ENCODE results near the gene PTPN4.
"Not testable (repeated sequence)": the region's sequence is repeated elsewhere in the genome, so short reads cannot be mapped to it uniquely, and the experiment has no call there.

Gene PTPN4

DNA sequence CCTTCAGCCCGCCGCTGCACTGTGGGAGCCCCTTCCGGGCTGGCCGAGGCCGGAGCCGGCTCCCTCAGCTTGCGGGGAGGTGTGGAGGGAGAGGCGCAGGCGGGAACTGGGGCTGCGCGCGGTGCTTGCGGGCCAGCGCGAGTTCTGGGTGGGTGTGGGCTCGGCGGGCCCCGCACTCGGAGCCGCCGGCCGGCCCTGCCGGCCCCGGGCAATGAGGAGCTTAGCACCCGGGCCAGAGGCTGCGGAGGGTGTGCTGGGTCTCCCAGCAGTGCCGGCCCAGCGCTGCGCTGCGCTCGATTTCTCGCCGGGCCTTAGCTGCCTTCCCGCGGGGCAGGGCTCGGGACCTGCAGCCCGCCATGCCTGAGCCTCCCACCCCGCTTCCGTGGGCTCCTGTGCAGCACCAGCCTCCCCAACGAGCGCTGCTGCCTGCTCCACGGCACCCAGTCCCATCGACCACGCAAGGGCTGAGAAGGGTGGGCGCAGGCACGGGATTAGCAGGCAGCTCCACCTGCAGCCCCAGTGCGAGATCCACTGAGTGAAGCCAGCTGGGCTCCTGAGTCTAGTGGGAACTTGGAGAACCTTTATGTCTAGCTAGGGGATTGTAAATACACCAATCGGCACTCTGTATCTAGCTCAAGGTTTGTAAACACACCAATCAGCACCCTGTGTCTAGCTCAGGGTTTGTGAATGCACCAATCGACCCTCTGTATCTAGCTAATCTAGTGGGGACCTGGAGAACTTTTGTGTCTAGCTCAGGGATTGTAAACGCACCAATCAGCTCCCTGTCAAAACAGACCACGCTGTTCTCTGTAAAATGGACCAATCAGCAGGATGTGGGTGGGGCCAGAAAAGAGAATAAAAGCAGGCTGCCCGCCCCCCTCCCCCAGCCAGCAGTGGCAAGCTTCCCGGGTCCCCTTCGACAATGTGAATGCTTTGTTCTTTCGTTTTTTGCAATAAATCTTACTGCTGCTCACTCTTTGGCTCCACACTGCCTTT lies 237.5 kb downstream of the PTPN4 start:
- not testable (repeated sequence) for H3K27ac ChIP-seq; DNase-seq (ENCODE audit: low read depth, low spot score)

DNA sequence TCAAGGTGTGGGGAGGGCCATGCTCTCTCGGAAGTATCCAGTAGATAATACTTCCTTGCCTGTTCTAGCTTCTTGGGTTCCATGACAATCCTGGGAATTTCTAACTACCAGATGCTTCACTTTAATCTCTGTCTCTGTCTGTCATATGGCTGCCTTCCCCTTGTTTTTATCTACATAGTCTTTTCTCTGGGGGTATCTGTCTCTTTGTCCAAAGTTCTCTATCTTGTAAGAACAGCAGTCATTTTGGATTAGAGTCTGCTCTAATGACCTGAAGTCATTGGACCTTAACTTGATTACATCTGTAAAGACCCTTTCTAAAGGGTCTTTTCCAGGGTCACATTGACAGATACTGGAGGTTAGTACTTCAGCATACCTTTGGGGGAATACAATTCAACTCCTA lies 241.7 kb downstream of the PTPN4 start:
- DNase-seq (ENCODE audit: low read depth, low spot score): no peak
- no peak overlapping the region for H3K27ac ChIP-seq

GRCh38 chr2:120004254-120004653 lies 244.5 kb downstream of the PTPN4 start:
- DNase-seq (ENCODE audit: low read depth, low spot score): no peak
- no peak overlapping the region for H3K27ac ChIP-seq

GRCh38 chr2:120005834-120006521 lies 246.3 kb downstream of the PTPN4 start:
- H3K27ac ChIP-seq: peak overlapping the region; percentile 49
- peak; percentile 75 for DNase-seq (ENCODE audit: low read depth, low spot score)

- no peak overlapping the region for H3K27ac ChIP-seq
Observed at GRCh38 chr2:120007851-120008250, 248.1 kb downstream of the PTPN4 start.

GRCh38 chr2:120012363-120012762 lies 252.6 kb downstream of the PTPN4 start:
- peak overlapping the region; percentile 68 for H3K27ac ChIP-seq

More at GRCh38 chr2:120007851-120008250, 248.1 kb downstream of the PTPN4 start:
- no peak for DNase-seq (ENCODE audit: low read depth, low spot score)

DNA sequence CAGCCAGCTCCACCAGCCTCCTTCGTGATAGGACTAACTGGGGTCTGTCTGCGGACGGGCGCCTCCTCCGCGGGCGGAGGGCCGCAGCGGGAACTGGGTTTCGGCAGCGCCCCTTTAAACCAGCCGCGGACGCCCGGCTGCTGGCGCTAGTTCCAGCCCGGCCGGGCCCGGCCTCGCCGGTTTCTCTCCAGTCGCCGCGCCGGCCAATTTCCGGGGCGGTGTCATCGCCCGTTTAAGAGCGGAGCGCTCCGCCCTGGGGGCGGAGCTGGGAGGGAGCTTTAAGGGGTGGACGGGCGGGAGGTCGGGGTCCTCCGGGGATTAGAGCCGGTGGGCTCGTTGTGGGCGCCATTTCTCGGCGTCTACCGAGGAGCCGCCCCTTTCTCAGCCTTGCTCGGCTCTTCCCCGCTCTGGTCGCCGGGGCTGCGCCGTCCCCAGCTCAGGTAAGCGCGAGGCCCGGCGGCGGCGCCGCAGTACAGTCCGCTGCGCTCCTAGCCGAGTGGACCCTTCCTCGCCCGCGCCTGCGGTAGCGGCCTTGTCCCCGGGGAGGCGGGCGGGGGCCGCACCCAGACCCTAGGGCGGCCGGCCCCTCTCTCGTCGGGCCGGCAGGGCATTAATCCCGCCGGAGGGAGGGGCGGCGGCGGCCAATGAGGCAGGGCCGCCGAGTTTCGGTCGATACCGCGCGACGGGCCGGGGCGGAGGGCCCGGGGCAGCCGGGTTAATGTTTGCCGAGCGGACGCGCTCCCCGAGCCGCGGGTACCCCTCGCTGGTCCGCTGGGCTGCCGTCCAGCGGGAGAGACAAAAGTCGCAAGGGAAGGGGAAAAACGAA lies 253.3 kb downstream of the PTPN4 start, which contains the start of gene EPB41L5:
Gene EPB41L5 (plus strand): TSS at position 307 of the 826 bp plus-strand sequence. CDS start 6,008 bp downstream, outside the sequence.
- peak within 1 kb of the TSS; percentile 68 for H3K27ac ChIP-seq
- DNase-seq (ENCODE audit: low read depth, low spot score): peak; percentile 51

More at GRCh38 chr2:120012363-120012762, 252.6 kb downstream of the PTPN4 start:
- no peak for DNase-seq (ENCODE audit: low read depth, low spot score)

DNA sequence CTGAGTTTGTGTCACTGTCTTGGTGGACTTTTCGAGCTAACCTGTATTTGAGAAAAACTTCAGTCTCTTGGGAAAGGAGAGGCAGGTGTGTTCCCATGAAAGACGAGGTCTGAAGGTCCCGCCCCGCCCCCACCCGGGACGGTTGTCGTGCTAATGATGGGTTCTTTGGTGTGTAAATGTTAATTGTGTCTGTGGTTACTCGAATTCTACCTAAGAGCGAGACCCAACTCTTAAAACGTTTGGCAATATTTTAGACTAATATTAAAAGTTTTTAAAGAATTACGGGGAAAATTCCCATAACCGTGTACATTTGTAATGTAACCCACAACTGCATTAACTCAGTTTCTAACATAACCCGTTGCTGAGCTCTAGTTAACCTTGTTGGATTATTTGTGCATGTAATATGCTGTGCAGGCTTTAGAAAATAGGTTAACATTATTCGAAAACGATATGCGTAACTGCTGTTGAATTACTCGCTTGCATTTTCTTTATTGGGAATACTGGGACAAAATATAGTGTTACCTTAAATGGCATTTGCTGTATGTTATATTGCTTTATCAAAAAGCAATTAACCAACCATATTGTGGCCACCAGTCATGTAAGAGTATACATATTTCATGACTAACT lies 254.0 kb downstream of the PTPN4 start:
- DNase-seq (ENCODE audit: low read depth, low spot score): no peak
- H3K27ac ChIP-seq: peak overlapping the region; percentile 68

DNA sequence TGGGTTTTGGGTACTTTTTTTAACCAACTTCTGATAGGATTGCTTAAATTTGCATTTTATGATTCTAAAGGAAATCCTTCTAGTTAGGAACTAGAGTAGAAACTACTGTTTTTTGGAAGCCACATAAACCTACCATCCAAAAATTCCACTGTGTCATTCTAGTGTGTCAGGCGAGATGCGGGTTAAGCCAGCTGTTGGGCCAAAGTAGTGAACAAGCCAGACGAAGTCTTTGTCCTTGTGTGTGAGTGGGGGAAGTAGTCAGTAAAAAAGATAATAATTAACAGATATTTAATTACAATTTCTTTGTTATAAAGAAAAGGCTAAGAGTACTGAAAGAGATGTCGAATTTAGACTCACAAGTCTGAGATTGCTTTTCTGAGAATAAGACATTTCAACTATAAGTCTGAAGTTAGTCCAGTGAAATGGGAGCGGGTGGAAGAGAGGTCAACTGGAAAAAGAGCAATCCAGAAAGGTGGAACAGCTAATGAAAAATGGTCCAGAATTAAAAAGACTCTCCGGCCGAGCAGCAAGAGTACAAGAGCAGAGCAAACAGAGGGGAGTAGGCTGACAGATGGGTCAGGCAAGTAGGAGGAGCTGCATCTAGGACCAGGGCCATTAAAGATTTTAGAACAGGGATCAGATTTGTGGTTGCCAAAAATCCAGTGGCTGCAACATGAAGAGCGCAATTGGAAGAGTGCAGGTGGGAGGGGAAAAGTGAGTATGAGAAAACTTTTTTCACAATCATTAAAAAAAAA lies 254.7 kb downstream of the PTPN4 start:
- H3K27ac ChIP-seq: no peak overlapping the region
- no peak for DNase-seq (ENCODE audit: low read depth, low spot score)

DNA sequence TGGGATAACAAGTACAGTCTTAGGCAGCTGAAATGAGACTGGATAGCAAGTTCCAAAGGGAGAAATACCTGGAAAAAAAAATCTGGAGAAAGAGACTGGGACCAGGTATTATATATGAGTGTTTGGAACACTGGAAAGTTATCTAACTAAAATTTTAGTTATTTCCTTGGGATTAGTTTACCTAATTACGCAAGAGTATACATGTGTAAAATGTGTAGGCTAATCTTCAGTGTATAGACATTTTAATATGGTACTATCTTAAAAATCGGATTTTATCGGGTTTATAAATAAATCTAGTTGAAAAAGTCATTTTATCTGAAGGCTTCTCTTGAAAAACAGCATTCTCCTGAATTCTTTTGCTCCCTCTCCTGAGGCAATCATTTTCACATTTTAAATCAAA lies 257.1 kb downstream of the PTPN4 start:
- DNase-seq (ENCODE audit: low read depth, low spot score): no peak
- H3K27ac ChIP-seq: no peak overlapping the region

GRCh38 chr2:120017201-120017600 lies 257.5 kb downstream of the PTPN4 start:
- H3K27ac ChIP-seq: no peak overlapping the region
- DNase-seq (ENCODE audit: low read depth, low spot score): no peak

DNA sequence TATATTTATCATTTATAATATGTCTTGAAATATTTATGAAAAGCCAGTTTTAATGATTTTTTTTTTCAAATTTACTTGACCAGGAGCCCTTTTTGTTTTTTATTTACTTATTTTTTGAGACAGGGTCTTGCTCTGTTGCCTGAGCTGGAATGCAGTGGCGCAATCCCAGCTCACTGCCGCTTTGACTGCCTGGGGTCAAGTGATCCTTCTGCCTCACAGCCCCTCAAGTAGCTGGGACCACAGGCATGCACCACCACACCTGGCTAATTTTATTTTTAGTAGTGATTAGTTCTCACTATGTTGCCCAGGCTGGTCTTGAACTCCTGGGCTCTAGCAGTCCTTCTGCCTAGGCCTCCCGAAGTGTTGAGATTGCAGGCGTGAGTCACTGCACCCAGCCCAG lies 258.8 kb downstream of the PTPN4 start:
- DNase-seq (ENCODE audit: low read depth, low spot score): no peak
- H3K27ac ChIP-seq: no peak overlapping the region

DNA sequence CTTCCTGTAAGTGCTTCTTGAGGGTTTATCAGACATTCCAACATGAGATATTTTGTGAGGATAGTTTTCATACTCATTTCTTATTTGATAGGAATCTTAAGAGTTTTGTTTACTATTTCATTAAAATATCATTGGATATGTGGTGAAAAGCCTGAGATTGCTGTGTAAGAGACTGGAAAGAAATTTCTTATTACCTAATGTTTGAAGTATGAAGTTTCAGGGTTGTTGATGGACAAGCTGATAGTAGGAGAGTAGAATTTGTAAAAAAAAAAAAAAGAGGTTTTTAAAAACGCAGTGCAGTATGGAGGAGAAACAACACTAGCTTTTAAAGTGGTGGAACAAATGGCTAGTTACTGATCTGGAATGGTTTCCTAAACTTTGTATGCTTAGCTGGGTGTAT lies 260.8 kb downstream of the PTPN4 start:
- H3K27ac ChIP-seq: no peak overlapping the region
- DNase-seq (ENCODE audit: low read depth, low spot score): no peak

GRCh38 chr2:120022505-120022904 lies 262.8 kb downstream of the PTPN4 start:
- DNase-seq (ENCODE audit: low read depth, low spot score); H3K27ac ChIP-seq: not testable (repeated sequence)

- no peak overlapping the region for H3K27ac ChIP-seq
- no peak for DNase-seq (ENCODE audit: low read depth, low spot score)
Observed at GRCh38 chr2:120026890-120027289, 267.2 kb downstream of the PTPN4 start.

DNA sequence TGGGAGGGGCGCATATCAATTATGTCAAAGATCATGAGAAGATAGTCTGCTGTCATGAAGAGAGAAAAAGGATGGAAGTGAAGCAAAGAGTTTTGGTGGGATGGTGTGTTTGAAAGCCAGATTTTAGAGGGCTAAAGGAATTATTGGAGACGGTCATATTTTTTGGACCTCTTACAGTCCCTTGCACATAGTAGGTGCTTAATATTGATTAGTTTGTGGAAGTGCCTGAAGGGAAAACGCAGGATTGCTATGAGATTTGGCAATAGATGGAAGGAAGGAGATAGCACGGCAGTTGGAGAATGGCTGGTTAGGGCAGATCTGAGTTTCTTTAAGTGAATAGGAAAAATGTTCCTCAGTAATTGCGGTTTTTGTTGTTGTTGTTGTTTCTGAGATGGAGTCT lies 269.1 kb downstream of the PTPN4 start:
- H3K27ac ChIP-seq: no peak overlapping the region
- no peak for DNase-seq (ENCODE audit: low read depth, low spot score)

GRCh38 chr2:120029672-120030640 lies 270.2 kb downstream of the PTPN4 start:
- no peak for DNase-seq (ENCODE audit: low read depth, low spot score)

GRCh38 chr2:120032297-120032696 lies 272.6 kb downstream of the PTPN4 start:
- H3K27ac ChIP-seq: no peak overlapping the region
- DNase-seq (ENCODE audit: low read depth, low spot score): no peak

More at GRCh38 chr2:120029672-120030640, 270.2 kb downstream of the PTPN4 start:
- no peak overlapping the region for H3K27ac ChIP-seq
